Neural progenitor cell (in vitro differentiated cells): ENCODE measurements around the gene FAT1. TPM values are rescaled to one million over a fixed set of nuclear protein-coding genes. Genes with fewer than 3 reads are reported as not detected.
A peak's percentile ranks its signal among the peaks of the same experiment; 100 is the strongest.

Experiments used
- DNase-seq: peaks from one replicate; pipeline ENCODE4 v3.0.0-alpha.2; 2016; ENCODE audit warnings: low spot score
- H2AFZ ChIP-seq: fragments of 200-600 bp; sonication (generic); replicated peaks from 2 replicates; pipeline ENCODE4 v1.6.1; 2016; ENCODE audit warnings: antibody characterized with exemption
- H3F3A ChIP-seq: fragments of 200-600 bp; sonication (generic); 2 replicates; pipeline ENCODE4 v1.6.1; 2016; ENCODE audit warnings: antibody characterized with exemption, low read depth
- H3K27ac ChIP-seq: fragments of 200-600 bp; sonication (generic); 2 replicates; pipeline ENCODE4 v1.5.1; 2016; ENCODE audit warnings: mild to moderate bottlenecking
- H3K27me3 ChIP-seq: fragments of 200-600 bp; sonication (generic); 2 replicates; pipeline ENCODE4 v1.6.1; 2016; ENCODE audit warnings: mild to moderate bottlenecking, moderate library complexity
- H3K36me3 ChIP-seq: fragments of 200-600 bp; sonication (generic); 2 replicates; pipeline ENCODE4 v1.5.1; 2016
- H3K4me1 ChIP-seq: fragments of 200-600 bp; sonication (generic); 2 replicates; pipeline ENCODE4 v1.6.1; 2016; ENCODE audit warnings: mixed run types
- H3K4me2 ChIP-seq: fragments of 200-600 bp; sonication (generic); 2 replicates; pipeline ENCODE4 v1.6.1; 2016
- H3K4me3 ChIP-seq: fragments of 200-600 bp; sonication (generic); 2 replicates; pipeline ENCODE4 v1.5.1; 2016
- H3K79me2 ChIP-seq: fragments of 200-600 bp; sonication (generic); 2 replicates; pipeline ENCODE4 v1.6.1; 2016; ENCODE audit warnings: low read depth
- H3K9ac ChIP-seq: fragments of 200-600 bp; sonication (generic); 2 replicates; pipeline ENCODE4 v1.6.1; 2016
- H3K9me3 ChIP-seq: fragments of 200-600 bp; sonication (generic); 2 replicates; pipeline ENCODE4 v1.5.1; 2016; ENCODE audit warnings: low read depth
- H4K20me1 ChIP-seq: fragments of 200-600 bp; sonication (generic); 2 replicates; pipeline ENCODE4 v1.6.1; 2016; ENCODE audit warnings: low read depth
- H3K27ac Mint-ChIP-seq: 3 replicates; pipeline ENCODE4 v1.8.0; 2021; ENCODE audit warnings: mixed read lengths
- H3K27me3 Mint-ChIP-seq: 2 replicates; pipeline ENCODE4 v1.8.0; 2022; ENCODE audit warnings: low read depth, mild to moderate bottlenecking, inconsistent platforms, moderate library complexity, mixed read lengths; ENCODE audit not compliant: insufficient read depth
- H3K36me3 Mint-ChIP-seq: 3 replicates; pipeline ENCODE4 v1.8.0; 2021; ENCODE audit warnings: mixed read lengths
- H3K4me1 Mint-ChIP-seq: 3 replicates; pipeline ENCODE4 v1.8.0; 2021; ENCODE audit warnings: mixed read lengths
- H3K4me3 Mint-ChIP-seq: 3 replicates; pipeline ENCODE4 v1.8.0; 2021; ENCODE audit warnings: mild to moderate bottlenecking, moderate library complexity, mixed read lengths
- H3K9me3 Mint-ChIP-seq: 3 replicates; pipeline ENCODE4 v1.8.0; 2020; ENCODE audit warnings: mixed read lengths
- EZH2 ChIP-seq: fragments of 200-600 bp; sonication (generic); IDR thresholded peaks from 2 replicates; pipeline ENCODE4 v1.6.1; 2017; ENCODE audit warnings: antibody characterized with exemption, mild to moderate bottlenecking, moderate library complexity
- EZH2phosphoT487 ChIP-seq: fragments of 200-600 bp; sonication (generic); IDR thresholded peaks from 2 replicates; pipeline ENCODE4 v1.6.1; 2017; ENCODE audit warnings: antibody characterized with exemption
- total RNA-seq: library from RNA; depleted of rRNA; stranded (reverse); fragments of >200 nt; gene quantifications from 2 replicates; pipeline ENCODE4 v1.2.3, GENCODE V29; 2015; ENCODE audit warnings: low replicate concordance
- TF ChIP-seq, protein P1 (sequence below): fragments of 200-600 bp; sonication (generic); IDR thresholded peaks from 2 replicates; pipeline ENCODE4 v1.5.1; 2017; ENCODE audit warnings: antibody characterized with exemption, mild to moderate bottlenecking

FAT1 gene
- total RNA-seq, 1 donor from 2014 or later = 517 TPM

DNA sequence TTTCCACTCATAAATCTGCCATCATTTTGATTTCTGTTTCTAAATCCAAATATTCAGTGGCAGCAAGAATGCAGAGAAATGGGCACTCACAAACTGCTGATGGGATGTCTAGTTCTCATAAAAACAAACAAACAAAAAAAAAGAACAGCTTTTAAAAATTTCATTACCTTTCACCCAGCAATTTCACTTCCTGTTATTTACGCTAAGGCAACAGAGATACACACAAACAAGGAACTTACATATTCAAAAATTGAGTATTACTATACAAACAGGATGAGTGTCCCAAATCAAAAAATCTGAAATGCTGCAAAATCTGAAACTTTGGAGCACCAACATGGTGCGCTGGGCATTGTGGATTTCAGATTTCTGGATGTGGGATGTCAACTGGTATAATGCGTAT is 36.4 kb downstream of the FAT1 start:
- no peak overlapping the region for H3K27ac Mint-ChIP-seq

DNA sequence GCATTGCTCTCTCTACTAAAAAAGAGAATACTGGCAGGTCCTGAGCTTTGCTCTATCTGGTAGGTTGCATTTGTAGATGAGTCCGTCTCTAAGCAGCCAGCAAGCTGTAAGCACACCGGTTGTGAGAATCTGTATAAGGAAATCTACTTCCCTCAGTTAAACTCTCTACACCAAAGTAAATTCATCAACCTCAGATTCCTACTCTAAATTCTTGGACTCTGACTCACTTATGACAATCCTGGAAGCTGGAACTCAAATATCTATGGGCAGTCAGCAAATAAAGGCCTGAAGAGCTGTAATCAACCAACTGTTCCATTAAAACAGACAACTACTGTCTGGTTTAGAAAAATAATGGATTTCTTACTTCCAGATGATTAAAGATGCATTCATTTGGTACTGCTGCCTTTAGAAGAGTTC is 37.9 kb downstream of the FAT1 start:
- Histone ChIP-seq H3K79me2 (peaks cover 100% of the 10 kb centered on the region), H4K20me1 (peaks cover 88% of the 10 kb centered on the region), H2AFZ (no peak overlapping the region), H3K27me3 (no peaks in the 10 kb centered on the region), H3K4me1 (peaks cover 91% of the 10 kb centered on the region), H3K9ac (no peak overlapping the region), H3K36me3 (no peaks in the 10 kb centered on the region), H3K27ac (peak overlapping the region; percentile 28), H3K4me2 (peak overlapping the region; percentile 74), H3K9me3 (no peaks in the 10 kb centered on the region), H3K4me3 (no peak overlapping the region), H3F3A (peaks cover 40% of the 10 kb centered on the region)
- TF ChIP-seq EZH2phosphoT487 (no peak), EZH2 (no peak)
- TF ChIP-seq, protein P1, sequence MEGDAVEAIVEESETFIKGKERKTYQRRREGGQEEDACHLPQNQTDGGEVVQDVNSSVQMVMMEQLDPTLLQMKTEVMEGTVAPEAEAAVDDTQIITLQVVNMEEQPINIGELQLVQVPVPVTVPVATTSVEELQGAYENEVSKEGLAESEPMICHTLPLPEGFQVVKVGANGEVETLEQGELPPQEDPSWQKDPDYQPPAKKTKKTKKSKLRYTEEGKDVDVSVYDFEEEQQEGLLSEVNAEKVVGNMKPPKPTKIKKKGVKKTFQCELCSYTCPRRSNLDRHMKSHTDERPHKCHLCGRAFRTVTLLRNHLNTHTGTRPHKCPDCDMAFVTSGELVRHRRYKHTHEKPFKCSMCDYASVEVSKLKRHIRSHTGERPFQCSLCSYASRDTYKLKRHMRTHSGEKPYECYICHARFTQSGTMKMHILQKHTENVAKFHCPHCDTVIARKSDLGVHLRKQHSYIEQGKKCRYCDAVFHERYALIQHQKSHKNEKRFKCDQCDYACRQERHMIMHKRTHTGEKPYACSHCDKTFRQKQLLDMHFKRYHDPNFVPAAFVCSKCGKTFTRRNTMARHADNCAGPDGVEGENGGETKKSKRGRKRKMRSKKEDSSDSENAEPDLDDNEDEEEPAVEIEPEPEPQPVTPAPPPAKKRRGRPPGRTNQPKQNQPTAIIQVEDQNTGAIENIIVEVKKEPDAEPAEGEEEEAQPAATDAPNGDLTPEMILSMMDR = no peak
- H3K27ac Mint-ChIP-seq = peak overlapping the region; percentile 94
- H3K27me3 Mint-ChIP-seq = peaks cover 6% of the 10 kb centered on the region
- peaks cover 28% of the 10 kb centered on the region for H3K36me3 Mint-ChIP-seq
- no peak for DNase-seq
- peak overlapping the region; percentile 62 for H3K4me3 Mint-ChIP-seq
- H3K4me1 Mint-ChIP-seq = peaks cover 60% of the 10 kb centered on the region
- H3K9me3 Mint-ChIP-seq = peaks cover 11% of the 10 kb centered on the region

More for the DNA sequence above, 36.4 kb downstream of the FAT1 start:
- Mint-ChIP-seq H3K9me3 (peaks cover 4% of the 10 kb centered on the region), H3K4me1 (peaks cover 60% of the 10 kb centered on the region), H3K27me3 (peaks cover 6% of the 10 kb centered on the region), H3K36me3 (peaks cover 24% of the 10 kb centered on the region), H3K4me3 (no peak overlapping the region)
- no peaks in the 10 kb centered on the region for H3K36me3 ChIP-seq
- H3K4me3 ChIP-seq = no peak overlapping the region
- no peak for DNase-seq
- no peaks in the 10 kb centered on the region for H3K9me3 ChIP-seq
- no peak overlapping the region for H2AFZ ChIP-seq
- peak overlapping the region; percentile 49 for H3K27ac ChIP-seq
- peaks cover 44% of the 10 kb centered on the region for H3F3A ChIP-seq
- TF ChIP-seq EZH2phosphoT487 = no peak
- no peak for TF ChIP-seq EZH2
- TF ChIP-seq, protein P1 = no peak
- peaks cover 85% of the 10 kb centered on the region for H4K20me1 ChIP-seq
- peaks cover 99% of the 10 kb centered on the region for H3K79me2 ChIP-seq
- no peak overlapping the region for H3K9ac ChIP-seq
- peaks cover 87% of the 10 kb centered on the region for H3K4me1 ChIP-seq
- H3K4me2 ChIP-seq = peak overlapping the region; percentile 74
- no peaks in the 10 kb centered on the region for H3K27me3 ChIP-seq

DNA sequence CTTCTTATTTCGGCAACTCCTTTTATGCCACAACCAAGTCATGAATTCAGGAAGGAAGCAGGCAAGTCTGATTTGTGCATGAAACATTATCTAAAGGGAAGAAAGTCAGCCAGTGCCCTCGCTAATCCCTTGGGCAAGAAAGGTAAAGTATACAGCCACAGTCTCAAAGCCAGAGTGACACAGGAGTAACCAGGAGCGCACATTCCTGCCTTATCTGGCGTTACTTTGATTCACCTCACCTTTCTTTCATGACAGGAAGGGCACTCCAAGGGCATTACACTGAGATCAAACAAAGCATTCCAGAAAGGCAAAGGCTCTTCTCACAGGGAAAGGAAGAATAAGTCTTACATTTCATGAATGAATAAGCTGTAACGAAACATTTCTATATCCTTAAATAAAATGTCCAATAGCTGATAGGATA is 38.8 kb downstream of the FAT1 start:
- Histone ChIP-seq H3K9ac (no peak overlapping the region), H3F3A (peaks cover 38% of the 10 kb centered on the region), H3K4me1 (peaks cover 90% of the 10 kb centered on the region), H2AFZ (no peak overlapping the region), H3K9me3 (no peaks in the 10 kb centered on the region), H3K36me3 (peaks cover 1% of the 10 kb centered on the region), H3K27me3 (no peaks in the 10 kb centered on the region), H4K20me1 (peaks cover 87% of the 10 kb centered on the region), H3K79me2 (peaks cover 100% of the 10 kb centered on the region), H3K4me2 (peak overlapping the region; percentile 74), H3K4me3 (no peak overlapping the region), H3K27ac (no peak overlapping the region)
- DNase-seq = peak; percentile 25
- peak overlapping the region; percentile 64 for H3K27ac Mint-ChIP-seq
- peaks cover 6% of the 10 kb centered on the region for H3K27me3 Mint-ChIP-seq
- TF ChIP-seq, protein P1 = no peak
- TF ChIP-seq EZH2phosphoT487 (no peak), EZH2 (no peak)
- H3K9me3 Mint-ChIP-seq = peaks cover 18% of the 10 kb centered on the region
- H3K4me1 Mint-ChIP-seq = peaks cover 59% of the 10 kb centered on the region
- peaks cover 35% of the 10 kb centered on the region for H3K36me3 Mint-ChIP-seq
- no peak overlapping the region for H3K4me3 Mint-ChIP-seq
